Lower leg skin (tissue), 3 donors: ENCODE measurements around the gene CELA3B.
"Not testable (repeated sequence)": the region's sequence is repeated elsewhere in the genome, so short reads cannot be mapped to it uniquely, and the experiment has no call there.

Experiments
- CTCF ChIP-seq, 3 donors: fragments of 450-650 bp; IDR thresholded peaks; one replicate each; pipeline ENCODE4 v1.5.1; 2016; ENCODE audit warnings: antibody characterized with exemption in 3 of 3, mild to moderate bottlenecking in 3 of 3, moderate library complexity in 2 of 3
- POLR2A ChIP-seq, 2 donors: fragments of 450-650 bp; IDR thresholded peaks; one replicate each; pipeline ENCODE4 v1.6.1; 2016 to 2017; ENCODE audit warnings: antibody characterized with exemption in 2 of 2, mild to moderate bottlenecking in 1 of 2, moderate library complexity in 1 of 2

GRCh38 chr1:21972973-21973441 is 3.8 kb upstream of the CELA3B start:
- TF ChIP-seq CTCF, POLR2A (IDR thresholded peaks at IDR 0.05): not testable (repeated sequence)
